ENCODE data around the gene MDN1.

The MDN1 gene

GRCh38 chr6:89702349-89702748 lies 117.2 kb downstream of the MDN1 start:
- Histone ChIP-seq H3K27ac (ENCODE audit: low read depth, low read length) (no peak overlapping the region), H2BK12ac (ENCODE audit: low read length) (no peak overlapping the region), H4K12ac (ENCODE audit: low read depth, low read length) (no peak overlapping the region), H2AFZ (ENCODE audit: insufficient read depth, low read length, poor library complexity) (no peak overlapping the region), H3K9ac (ENCODE audit: low read length) (no peak overlapping the region), H3K79me1 (ENCODE audit: low read length) (no peaks in the 10 kb centered on the region), H3K4me1 (ENCODE audit: control insufficient read depth in 1 of 2, insufficient read depth in 2 of 2, low read length in 2 of 2) (no peaks in the 10 kb centered on the region), H4K91ac (ENCODE audit: low read depth, low read length) (no peak overlapping the region), H3K23ac (ENCODE audit: low read length) (no peak overlapping the region), H3K27me3 (ENCODE audit: insufficient read depth, low read length) (no peaks in the 10 kb centered on the region), H4K8ac (ENCODE audit: low read depth, low read length) (no peak overlapping the region), H2BK120ac (ENCODE audit: insufficient read depth, low read length, poor library complexity) (no peak overlapping the region), H3K18ac (ENCODE audit: low read length) (no peak overlapping the region), H3K4me2 (ENCODE audit: low read length) (no peak overlapping the region), H2BK5ac (ENCODE audit: low read depth, low read length, poor library complexity) (no peak overlapping the region), H3K4ac (ENCODE audit: low read depth, low read length) (no peak overlapping the region), H3K79me2 (ENCODE audit: control insufficient read depth, insufficient read depth, low read length, poor library complexity) (no peaks in the 10 kb centered on the region), H3K14ac (ENCODE audit: low read length) (no peak overlapping the region), H3K36me3 (ENCODE audit: control insufficient read depth in 1 of 2, insufficient read depth in 2 of 2, low read length in 2 of 2) (peaks cover 3 to 7% of the 10 kb centered on the region in 2 experiments), H2AK5ac (ENCODE audit: low read length) (no peak overlapping the region), H3K9me3 (ENCODE audit: insufficient read depth, low read depth, low read length) (no peaks in the 10 kb centered on the region), H3K4me3 (ENCODE audit: low read depth, low read length) (no peak overlapping the region)
- no peak for DNase-seq
- no CpG with 5 or more reads among the region's 3 CpGs for WGBS (ENCODE audit: extremely low coverage, insufficient coverage, insufficient read length)

GRCh38 chr6:89695667-89696066 lies 123.9 kb downstream of the MDN1 start:
- peaks cover 18 to 36% of the 10 kb centered on the region in 2 experiments for H3K36me3 ChIP-seq (ENCODE audit: control insufficient read depth in 1 of 2, insufficient read depth in 2 of 2, low read length in 2 of 2)
- no peak overlapping the region for H2AFZ ChIP-seq (ENCODE audit: insufficient read depth, low read length, poor library complexity)
- H3K23ac ChIP-seq (ENCODE audit: low read length): no peak overlapping the region
- no peak overlapping the region for H3K4me3 ChIP-seq (ENCODE audit: low read depth, low read length)
- H2AK5ac ChIP-seq (ENCODE audit: low read length): no peak overlapping the region
- H3K14ac ChIP-seq (ENCODE audit: low read length): no peak overlapping the region
- H3K18ac ChIP-seq (ENCODE audit: low read length): no peak overlapping the region
- no peak overlapping the region for H4K12ac ChIP-seq (ENCODE audit: low read depth, low read length)
- no peaks in the 10 kb centered on the region for H3K27me3 ChIP-seq (ENCODE audit: insufficient read depth, low read length)
- no peak overlapping the region for H3K4ac ChIP-seq (ENCODE audit: low read depth, low read length)
- H4K91ac ChIP-seq (ENCODE audit: low read depth, low read length): no peak overlapping the region
- H4K8ac ChIP-seq (ENCODE audit: low read depth, low read length): no peak overlapping the region
- no CpG with 5 or more reads among the region's 7 CpGs for WGBS (ENCODE audit: extremely low coverage, insufficient coverage, insufficient read length)
- no peak for DNase-seq
- no peaks in the 10 kb centered on the region for H3K9me3 ChIP-seq (ENCODE audit: insufficient read depth, low read depth, low read length)
- H2BK120ac ChIP-seq (ENCODE audit: insufficient read depth, low read length, poor library complexity): no peak overlapping the region
- no peaks in the 10 kb centered on the region for H3K4me1 ChIP-seq (ENCODE audit: control insufficient read depth in 1 of 2, insufficient read depth in 2 of 2, low read length in 2 of 2)
- no peak overlapping the region for H2BK12ac ChIP-seq (ENCODE audit: low read length)
- no peak overlapping the region for H3K9ac ChIP-seq (ENCODE audit: low read length)
- H3K79me2 ChIP-seq (ENCODE audit: control insufficient read depth, insufficient read depth, low read length, poor library complexity): no peaks in the 10 kb centered on the region
- no peaks in the 10 kb centered on the region for H3K79me1 ChIP-seq (ENCODE audit: low read length)
- H2BK5ac ChIP-seq (ENCODE audit: low read depth, low read length, poor library complexity): no peak overlapping the region
- no peak overlapping the region for H3K27ac ChIP-seq (ENCODE audit: low read depth, low read length)
- no peak overlapping the region for H3K4me2 ChIP-seq (ENCODE audit: low read length)

- H4K91ac ChIP-seq (ENCODE audit: low read depth, low read length): no peak overlapping the region
- no peak overlapping the region for H2AK5ac ChIP-seq (ENCODE audit: low read length)
- H4K12ac ChIP-seq (ENCODE audit: low read depth, low read length): no peak overlapping the region
- H3K4me1 ChIP-seq (ENCODE audit: control insufficient read depth in 1 of 2, insufficient read depth in 2 of 2, low read length in 2 of 2): no peaks in the 10 kb centered on the region
- no peaks in the 10 kb centered on the region for H3K79me1 ChIP-seq (ENCODE audit: low read length)
- H2BK120ac ChIP-seq (ENCODE audit: insufficient read depth, low read length, poor library complexity): no peak overlapping the region
- no peaks in the 10 kb centered on the region for H3K79me2 ChIP-seq (ENCODE audit: control insufficient read depth, insufficient read depth, low read length, poor library complexity)
- no CpG with 5 or more reads among the region's 4 CpGs for WGBS (ENCODE audit: extremely low coverage, insufficient coverage, insufficient read length)
- no peak overlapping the region for H3K4ac ChIP-seq (ENCODE audit: low read depth, low read length)
- H3K27ac ChIP-seq (ENCODE audit: low read depth, low read length): no peak overlapping the region
- no peak overlapping the region for H3K23ac ChIP-seq (ENCODE audit: low read length)
- H3K27me3 ChIP-seq (ENCODE audit: insufficient read depth, low read length): no peaks in the 10 kb centered on the region
- H3K9me3 ChIP-seq (ENCODE audit: insufficient read depth, low read depth, low read length): no peaks in the 10 kb centered on the region
- H4K8ac ChIP-seq (ENCODE audit: low read depth, low read length): no peak overlapping the region
- no peak overlapping the region for H3K9ac ChIP-seq (ENCODE audit: low read length)
- H3K14ac ChIP-seq (ENCODE audit: low read length): no peak overlapping the region
- no peak overlapping the region for H2BK12ac ChIP-seq (ENCODE audit: low read length)
- no peak overlapping the region for H3K4me2 ChIP-seq (ENCODE audit: low read length)
- H2BK5ac ChIP-seq (ENCODE audit: low read depth, low read length, poor library complexity): no peak overlapping the region
- no peak overlapping the region for H3K4me3 ChIP-seq (ENCODE audit: low read depth, low read length)
- H2AFZ ChIP-seq (ENCODE audit: insufficient read depth, low read length, poor library complexity): no peak overlapping the region
- no peak overlapping the region for H3K18ac ChIP-seq (ENCODE audit: low read length)
- DNase-seq: no peak
- H3K36me3 ChIP-seq (ENCODE audit: control insufficient read depth in 1 of 2, insufficient read depth in 2 of 2, low read length in 2 of 2): peaks cover 18 to 41% of the 10 kb centered on the region in 2 experiments
Measured at GRCh38 chr6:89694428-89694827, 125.2 kb downstream of the MDN1 start.

GRCh38 chr6:89693207-89693606 lies 126.4 kb downstream of the MDN1 start:
- Histone ChIP-seq H3K23ac (ENCODE audit: low read length) (no peak overlapping the region), H3K9ac (ENCODE audit: low read length) (no peak overlapping the region), H4K91ac (ENCODE audit: low read depth, low read length) (no peak overlapping the region), H3K79me2 (ENCODE audit: control insufficient read depth, insufficient read depth, low read length, poor library complexity) (no peaks in the 10 kb centered on the region), H3K4ac (ENCODE audit: low read depth, low read length) (no peak overlapping the region), H3K4me1 (ENCODE audit: control insufficient read depth in 1 of 2, insufficient read depth in 2 of 2, low read length in 2 of 2) (no peaks in the 10 kb centered on the region), H2BK12ac (ENCODE audit: low read length) (no peak overlapping the region), H3K4me3 (ENCODE audit: low read depth, low read length) (no peak overlapping the region), H3K27ac (ENCODE audit: low read depth, low read length) (no peak overlapping the region), H3K79me1 (ENCODE audit: low read length) (no peaks in the 10 kb centered on the region), H4K12ac (ENCODE audit: low read depth, low read length) (no peak overlapping the region), H3K9me3 (ENCODE audit: insufficient read depth, low read depth, low read length) (no peaks in the 10 kb centered on the region), H3K4me2 (ENCODE audit: low read length) (no peak overlapping the region), H4K8ac (ENCODE audit: low read depth, low read length) (no peak overlapping the region), H2AK5ac (ENCODE audit: low read length) (no peak overlapping the region), H2BK120ac (ENCODE audit: insufficient read depth, low read length, poor library complexity) (no peak overlapping the region), H3K27me3 (ENCODE audit: insufficient read depth, low read length) (no peaks in the 10 kb centered on the region), H3K18ac (ENCODE audit: low read length) (no peak overlapping the region), H2AFZ (ENCODE audit: insufficient read depth, low read length, poor library complexity) (no peak overlapping the region), H2BK5ac (ENCODE audit: low read depth, low read length, poor library complexity) (no peak overlapping the region), H3K36me3 (ENCODE audit: control insufficient read depth in 1 of 2, insufficient read depth in 2 of 2, low read length in 2 of 2) (peaks cover 22 to 46% of the 10 kb centered on the region in 2 experiments), H3K14ac (ENCODE audit: low read length) (no peak overlapping the region)
- DNase-seq: peak in 1 of 2 donors; percentile 21
- WGBS (ENCODE audit: extremely low coverage, insufficient coverage, insufficient read length): no CpG with 5 or more reads among the region's 2 CpGs

Measured in trophoblast cell (in vitro differentiated cells and primary cell).